Osteocyte (in vitro differentiated cells): ENCODE results near the gene MLLT3. TPM values are rescaled to one million over a fixed set of nuclear protein-coding genes. Genes with fewer than 3 reads are reported as not detected.

Experiments used
- DNase-seq: peaks from one replicate; pipeline ENCODE4 v3.0.0; 2021; ENCODE audit warnings: mixed read lengths; ENCODE audit not compliant: unreplicated experiment; ENCODE audit errors: extremely low spot score
- H3K27ac Mint-ChIP-seq: one replicate; pipeline ENCODE4 v1.8.0; 2021; ENCODE audit warnings: mild to moderate bottlenecking, mixed read lengths; ENCODE audit not compliant: unreplicated experiment
- H3K27me3 Mint-ChIP-seq: one replicate; pipeline ENCODE4 v1.8.0; 2021; ENCODE audit warnings: mixed read lengths; ENCODE audit not compliant: unreplicated experiment
- H3K36me3 Mint-ChIP-seq: one replicate; pipeline ENCODE4 v1.8.0; 2021; ENCODE audit warnings: mixed read lengths; ENCODE audit not compliant: unreplicated experiment
- H3K4me1 Mint-ChIP-seq: one replicate; pipeline ENCODE4 v1.8.0; 2021; ENCODE audit warnings: mixed read lengths; ENCODE audit not compliant: unreplicated experiment
- H3K4me3 Mint-ChIP-seq: one replicate; pipeline ENCODE4 v1.8.0; 2021; ENCODE audit warnings: mild to moderate bottlenecking, moderate library complexity, mixed read lengths; ENCODE audit not compliant: unreplicated experiment
- H3K9me3 Mint-ChIP-seq: one replicate; pipeline ENCODE4 v1.8.0; 2021; ENCODE audit warnings: mixed read lengths; ENCODE audit not compliant: unreplicated experiment
- CTCF ChIP-seq: fragments of 200-600 bp; sonication (generic); IDR thresholded peaks from 2 replicates; pipeline ENCODE4 v1.5.0; 2021; ENCODE audit warnings: antibody characterized with exemption, mild to moderate bottlenecking, moderate library complexity
- total RNA-seq: library from RNA; stranded (reverse); gene quantifications from 2 replicates; pipeline ENCODE4 v1.2.1, GENCODE V29; 2021

The MLLT3 gene
- total RNA-seq, 1 donor from 2014 or later: 19.5 TPM

DNA sequence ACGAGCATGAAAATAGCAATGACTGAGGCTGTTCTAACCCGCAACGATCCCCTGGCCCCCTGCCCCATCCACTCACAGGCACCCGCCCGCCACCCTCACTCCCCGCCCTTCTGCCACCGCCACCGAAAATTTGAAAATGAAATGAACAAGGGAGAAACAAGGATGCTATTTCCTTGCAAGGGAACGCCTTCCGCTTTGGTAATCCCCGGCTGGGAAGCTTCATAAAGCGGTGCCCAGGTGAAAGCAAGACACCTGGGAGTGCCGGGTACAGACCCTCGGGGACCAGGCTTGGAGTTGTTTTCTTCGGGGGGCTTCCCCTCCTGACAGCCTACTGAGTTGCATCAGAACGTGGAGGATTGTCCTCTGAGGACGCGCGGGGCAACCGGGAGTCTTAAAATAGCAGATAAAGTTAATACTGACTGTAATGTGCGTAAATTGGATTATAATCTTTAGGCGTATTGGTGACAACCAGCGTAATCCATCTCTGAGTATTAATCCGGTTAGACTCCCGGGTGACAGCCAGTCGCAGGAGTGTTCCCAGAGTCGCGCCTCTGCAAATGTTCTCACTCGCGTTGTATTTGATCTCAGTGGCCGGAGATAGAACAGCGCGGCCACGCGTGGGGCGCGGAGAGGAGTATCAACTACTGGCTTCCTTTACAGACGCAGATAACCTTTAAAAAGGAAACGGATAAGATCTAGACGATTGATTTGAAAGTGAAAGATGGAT lies 885 bp upstream of the MLLT3 start:
- DNase-seq: no peak
- Mint-ChIP-seq H3K27me3 (no peaks in the 10 kb centered on the region), H3K36me3 (peaks cover 5% of the 10 kb centered on the region), H3K27ac (peak overlapping the region; percentile 80), H3K9me3 (no peaks in the 10 kb centered on the region), H3K4me1 (peaks cover 39% of the 10 kb centered on the region), H3K4me3 (peak overlapping the region; percentile 97)
- no peak for TF ChIP-seq CTCF

- no peak for TF ChIP-seq CTCF
- no peaks in the 10 kb centered on the region for H3K27me3 Mint-ChIP-seq
Measured at GRCh38 chr9:20621471-20622329, 599 bp downstream of the MLLT3 start.

DNA sequence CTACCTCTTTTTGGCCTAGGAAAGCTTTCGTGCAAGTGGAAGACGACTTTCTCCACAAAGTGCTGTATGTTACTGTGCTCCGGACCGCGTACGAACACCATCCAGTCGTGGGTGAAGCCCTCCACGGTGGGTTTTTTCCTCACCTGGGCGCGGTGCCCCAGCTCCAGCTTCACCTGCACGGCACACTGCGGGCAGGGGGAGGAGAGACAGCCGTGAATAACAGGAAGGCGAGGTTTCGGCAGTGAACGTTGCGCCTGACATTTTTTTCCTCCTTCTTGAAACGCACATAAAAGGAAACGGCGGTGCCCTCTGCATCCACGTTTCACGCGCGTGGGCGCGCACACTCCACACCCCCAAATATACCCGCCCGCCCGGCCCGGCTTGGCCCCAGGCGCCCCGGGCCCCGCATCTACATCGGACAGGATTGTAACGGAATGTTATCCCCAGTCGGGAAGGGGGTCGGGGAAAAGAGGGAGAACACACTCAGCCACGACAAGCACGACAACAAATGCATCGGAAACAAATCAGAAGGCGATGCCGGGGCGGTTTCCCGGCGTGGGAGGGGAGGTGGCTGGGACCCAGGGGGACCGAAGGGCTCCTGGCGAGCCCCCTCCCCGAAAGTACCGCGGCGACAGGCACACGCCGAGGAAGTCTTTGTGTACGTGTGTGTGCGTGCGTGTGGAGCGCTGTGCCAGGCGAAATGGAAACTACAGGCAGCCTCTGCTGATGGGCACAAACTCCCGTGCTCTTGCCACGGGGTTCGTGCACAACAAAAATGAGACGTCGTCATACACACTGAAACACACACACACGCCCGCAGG lies 1.4 kb downstream of the MLLT3 start:
- DNase-seq: no peak
- H3K27ac Mint-ChIP-seq: peak overlapping the region; percentile 94
- H3K4me1 Mint-ChIP-seq: peaks cover 45% of the 10 kb centered on the region
- peak overlapping the region; percentile 97 for H3K4me3 Mint-ChIP-seq
- no peak for TF ChIP-seq CTCF
- no peaks in the 10 kb centered on the region for H3K27me3 Mint-ChIP-seq
- H3K36me3 Mint-ChIP-seq: peaks cover 8% of the 10 kb centered on the region
- H3K9me3 Mint-ChIP-seq: no peaks in the 10 kb centered on the region

More at GRCh38 chr9:20621471-20622329, 599 bp downstream of the MLLT3 start:
- Mint-ChIP-seq H3K9me3 (no peaks in the 10 kb centered on the region), H3K4me1 (peaks cover 44% of the 10 kb centered on the region), H3K4me3 (peak overlapping the region; percentile 97), H3K36me3 (peaks cover 7% of the 10 kb centered on the region), H3K27ac (peak overlapping the region; percentile 94)
- no peak for DNase-seq

- no peak for TF ChIP-seq CTCF
- DNase-seq: no peak
- Mint-ChIP-seq H3K27me3 (no peaks in the 10 kb centered on the region), H3K36me3 (peaks cover 10% of the 10 kb centered on the region), H3K4me3 (peak overlapping the region; percentile 75), H3K9me3 (no peaks in the 10 kb centered on the region), H3K27ac (peak overlapping the region; percentile 42), H3K4me1 (peaks cover 38% of the 10 kb centered on the region)
Measured at GRCh38 chr9:20619487-20620200, 2.7 kb downstream of the MLLT3 start.
